Right ventricle myocardium inferior (tissue), 1 donor: Measurements from ENCODE around the gene RHNO1. TPM values are rescaled to one million over a fixed set of nuclear protein-coding genes. Genes with fewer than 3 reads are reported as not detected.

ENCODE experiments used
- total RNA-seq: library from RNA; stranded (reverse); fragmentation: NEBNext Ultra II Directional; extraction: Animal tissue kit (Norgen Biotek cat#: 25700); gene quantifications from one replicate; pipeline ENCODE4 v1.2.1, GENCODE V29; 2021
- donor health status: DM: no; HTN: yes; CAD: no; lungs with severe emphysema.

The RHNO1 gene
- total RNA-seq, 1 donor from 2014 or later, result 4.3 TPM

Other genes with a start within 250 kb of the RHNO1 start
- gene FKBP4, start 82.3 kb upstream of the RHNO1 start, total RNA-seq, result 64.1 TPM
- 11.4 TPM for gene ITFG2, start 64.6 kb upstream of the RHNO1 start, total RNA-seq
- gene NRIP2, start 42.2 kb upstream of the RHNO1 start, total RNA-seq, result 3.2 TPM
- not detected for gene TEX52, start 20.2 kb upstream of the RHNO1 start, total RNA-seq
- gene FOXM1, start within 50 bp of the RHNO1 start, total RNA-seq, result 1.2 TPM
- 6.8 TPM for gene TULP3, start 13.7 kb downstream of the RHNO1 start, total RNA-seq
- gene TEAD4, start 82.2 kb downstream of the RHNO1 start, total RNA-seq, result 13.4 TPM
- 193 TPM for gene TSPAN9, start 200.2 kb downstream of the RHNO1 start, total RNA-seq